ENCODE results near the gene GYG2. TPM values are rescaled to one million over a fixed set of nuclear protein-coding genes. Genes with fewer than 3 reads are reported as not detected.

GYG2 gene
- total RNA-seq, 1 donor from 2014 or later = 5.9 TPM

GRCh38 chrX:2817036-2817435, 11.7 kb upstream of the GYG2 start:
- no peak for DNase-seq

DNA sequence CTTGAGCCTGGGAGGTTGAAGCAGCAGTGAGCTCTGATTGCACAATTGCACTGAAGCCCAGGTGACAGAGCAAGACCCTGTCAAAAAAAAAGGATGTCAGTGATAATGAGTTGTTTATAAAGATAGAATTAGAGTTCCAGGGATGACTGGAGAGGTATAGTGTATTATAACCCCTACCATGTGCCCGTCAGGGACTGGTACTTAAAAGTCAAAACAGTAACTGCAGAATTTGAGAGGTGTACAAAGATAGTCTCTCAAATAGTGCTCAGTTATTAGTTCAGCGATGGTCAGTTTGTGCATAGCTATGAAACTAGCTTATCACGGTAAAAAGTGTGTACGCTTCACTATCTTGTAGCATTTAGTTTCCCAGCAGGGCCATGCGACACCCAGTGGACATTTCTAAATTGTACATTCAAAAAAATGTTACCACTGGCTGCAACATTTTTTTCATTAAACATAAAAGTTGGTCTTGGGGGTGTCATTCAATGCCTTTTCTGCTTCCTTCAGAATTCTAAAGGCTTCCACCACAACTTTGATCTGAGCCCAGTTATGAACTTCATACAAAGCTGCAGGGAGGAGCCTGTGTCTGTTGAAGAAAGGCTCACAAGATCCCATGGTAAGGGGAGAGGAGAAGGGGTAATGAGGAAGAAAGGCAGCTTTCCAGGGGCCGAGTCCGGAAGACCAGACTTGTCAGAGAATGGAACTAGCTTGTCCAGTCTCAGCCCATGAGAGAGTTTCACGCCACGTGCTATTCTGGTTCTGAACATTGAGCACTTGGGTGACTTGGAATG, 9.2 kb upstream of the GYG2 start:
- no peak for DNase-seq

- no peak for DNase-seq
Measured at GRCh38 chrX:2820136-2820771, 8.5 kb upstream of the GYG2 start.

DNA sequence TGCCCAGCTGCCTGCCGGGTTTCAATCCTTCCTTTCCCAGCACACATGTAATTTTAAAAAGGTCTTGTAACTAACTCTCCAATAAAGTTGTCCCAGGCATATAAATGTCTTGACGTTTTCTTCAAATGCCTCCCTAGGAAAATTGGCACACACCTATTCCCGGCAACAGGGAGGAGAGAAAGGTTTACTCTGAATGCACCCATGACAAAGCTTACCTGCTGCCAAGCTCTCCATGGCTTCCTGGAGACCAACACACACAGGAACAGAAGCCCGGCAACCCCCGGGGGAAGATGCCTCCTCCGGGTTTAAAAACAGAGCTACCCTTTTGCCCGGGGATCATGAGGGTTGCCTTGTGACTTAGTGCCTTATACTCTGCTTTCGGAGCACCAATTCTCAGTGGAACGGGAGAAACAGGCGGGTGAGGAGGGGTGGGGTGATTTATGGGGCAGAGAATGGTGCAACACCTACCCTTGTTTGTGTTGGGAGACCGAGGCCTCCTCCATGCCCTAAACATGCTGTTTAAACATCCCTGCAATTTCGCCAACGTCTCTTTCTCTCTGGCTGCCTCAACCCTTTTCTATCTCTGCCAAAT, 4.8 kb upstream of the GYG2 start:
- DNase-seq = no peak

DNA sequence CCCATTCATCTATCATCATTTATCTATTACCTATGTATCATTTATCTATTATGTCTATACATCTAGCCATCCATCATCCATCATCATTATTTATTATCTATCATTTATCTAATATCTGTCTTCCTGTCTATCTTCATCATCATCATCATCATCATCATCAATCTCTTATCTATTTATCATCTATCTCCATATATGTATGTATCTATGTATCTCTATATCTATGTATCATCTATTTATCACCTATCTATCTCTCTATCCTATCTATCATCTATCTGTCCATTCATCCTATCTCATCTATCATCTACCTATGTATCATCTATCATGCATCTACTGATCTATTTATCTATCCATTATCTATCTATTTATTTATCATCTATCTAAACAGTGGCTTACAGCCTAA, 3.8 kb upstream of the GYG2 start:
- no peak for DNase-seq

- no peak for DNase-seq
Measured at GRCh38 chrX:2828959-2829411, 255 bp downstream of the GYG2 start.

DNA sequence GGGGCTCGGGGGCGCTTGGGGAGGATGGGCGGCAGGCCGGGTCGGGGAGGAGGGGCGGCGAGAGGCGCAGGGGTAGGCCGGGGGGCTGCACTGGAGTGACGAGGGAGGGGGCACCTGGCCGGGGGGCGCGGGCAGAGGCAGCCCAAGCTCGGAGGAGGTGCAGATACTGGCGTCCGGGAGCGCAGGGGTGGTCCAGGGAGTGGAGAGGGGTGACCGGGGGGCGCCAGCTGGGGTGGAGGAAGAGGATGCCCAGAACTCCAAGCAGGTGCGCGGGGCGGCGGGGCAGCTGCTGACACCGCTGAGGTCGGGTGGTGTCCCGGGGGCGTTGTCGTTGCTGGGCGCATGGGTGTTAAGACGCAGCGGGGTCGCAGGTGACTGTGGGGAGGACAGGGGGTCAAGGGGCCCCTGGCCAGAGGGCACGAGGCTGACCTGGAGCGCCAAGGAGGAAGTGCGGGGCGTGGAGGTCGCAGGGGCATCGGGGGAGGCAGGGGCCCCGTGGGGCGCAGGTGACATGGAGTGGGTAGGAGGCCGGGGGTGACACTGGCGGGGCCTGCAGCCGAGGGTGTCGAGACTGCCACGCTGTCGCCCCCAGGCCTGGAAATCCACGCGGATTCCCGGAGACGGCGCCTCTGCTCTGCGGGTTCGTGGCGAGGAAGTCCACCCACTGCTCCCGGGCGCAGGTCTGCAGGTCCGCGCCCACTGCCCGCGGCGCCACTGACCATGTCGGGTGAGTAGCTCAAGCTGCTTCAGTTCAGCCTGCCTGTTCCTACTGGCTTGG, 928 bp downstream of the GYG2 start:
- no peak for DNase-seq

DNA sequence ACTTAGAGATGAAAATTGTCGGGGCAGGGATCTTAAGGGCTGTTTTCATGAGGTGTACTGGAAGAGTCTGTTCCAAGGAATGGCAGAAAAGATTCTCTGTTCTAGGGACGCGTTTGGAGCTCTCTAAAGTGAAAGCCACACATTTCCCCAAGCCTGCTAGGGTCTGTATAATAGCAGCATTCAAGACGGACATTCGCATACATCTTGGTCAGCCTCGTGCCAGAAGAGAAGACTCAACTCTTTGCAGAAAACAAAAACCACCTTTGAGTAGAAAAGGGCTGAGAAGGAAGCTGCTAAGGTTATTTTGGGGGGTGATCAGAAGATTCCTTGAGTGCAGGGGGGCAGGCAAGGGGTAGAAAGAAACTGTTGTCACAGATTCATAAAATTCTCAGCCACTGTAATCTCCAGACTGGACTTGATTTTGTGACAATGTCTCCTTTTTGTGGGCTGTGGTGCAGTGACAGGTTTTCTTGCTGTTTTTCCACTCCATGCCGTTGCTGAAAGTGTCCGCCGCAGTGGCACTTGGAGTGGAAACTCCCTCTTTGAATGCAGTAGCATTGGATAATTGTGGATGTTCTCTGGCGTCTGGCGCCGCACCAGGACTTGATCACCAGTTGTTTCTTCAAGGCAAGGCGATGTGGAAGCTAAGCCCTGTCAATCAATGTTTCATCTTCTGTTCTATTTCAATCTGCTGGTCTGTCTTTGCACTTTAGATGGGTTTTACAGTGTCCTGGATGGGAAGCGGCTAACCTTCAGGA, 2.9 kb downstream of the GYG2 start:
- DNase-seq = no peak

DNA sequence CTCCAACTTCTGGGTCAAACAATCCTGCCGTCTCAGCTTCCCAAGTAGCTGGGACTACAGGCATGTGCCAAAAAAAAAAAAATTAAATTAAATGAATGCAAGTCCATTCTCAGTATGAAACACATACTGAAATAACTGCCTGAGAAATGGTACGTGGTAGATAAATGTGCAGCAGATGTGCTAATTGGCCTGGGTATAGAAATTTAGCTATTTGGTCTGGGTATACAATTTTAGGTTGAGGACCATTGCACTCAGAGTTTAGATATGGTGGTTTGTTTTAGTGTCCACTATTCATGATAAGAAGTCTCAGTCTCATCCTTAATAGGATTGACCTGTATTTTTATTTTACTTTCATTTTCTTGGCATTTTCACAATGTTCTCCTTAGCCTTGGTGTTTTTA, 9.2 kb downstream of the GYG2 start:
- no peak for DNase-seq

DNA sequence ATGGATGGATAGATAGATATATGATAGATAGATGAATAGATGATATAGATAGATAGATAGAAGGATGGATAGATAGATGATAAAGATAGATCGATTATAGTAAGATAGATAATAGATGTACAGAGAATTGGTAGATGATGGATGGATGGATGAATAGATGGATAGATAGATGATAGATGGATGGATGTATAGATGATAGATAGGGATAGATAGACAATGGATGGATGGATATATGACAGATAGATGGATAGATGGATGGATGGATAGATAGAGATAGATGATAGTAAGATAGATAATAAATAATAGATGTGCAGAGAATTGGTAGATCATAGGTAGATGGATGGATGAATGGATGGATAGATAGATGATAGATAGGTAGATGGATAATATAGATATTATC, 12.2 kb downstream of the GYG2 start:
- no peak for DNase-seq

DNA sequence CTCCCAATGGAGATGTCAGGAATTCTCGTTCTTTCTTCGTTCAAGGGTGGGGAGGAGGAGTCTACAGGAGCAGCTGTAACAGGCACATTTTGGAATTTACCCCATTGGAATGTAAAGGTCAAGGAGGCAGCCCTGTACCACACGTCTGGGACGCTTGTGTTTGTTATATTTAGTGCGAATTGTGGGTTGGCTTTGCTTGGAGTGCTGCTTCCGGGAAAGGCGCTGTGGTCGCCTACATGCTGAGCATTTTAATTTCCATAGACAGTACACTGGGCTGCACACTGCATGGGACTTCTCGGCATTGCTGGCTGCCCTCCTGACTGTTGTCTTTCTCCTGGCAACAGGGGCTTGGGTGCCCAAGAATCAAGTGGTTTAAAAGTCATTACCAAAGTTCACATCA, 12.8 kb downstream of the GYG2 start:
- DNase-seq = no peak

GRCh38 chrX:2846992-2847391, 18.3 kb downstream of the GYG2 start:
- no peak for DNase-seq

DNA sequence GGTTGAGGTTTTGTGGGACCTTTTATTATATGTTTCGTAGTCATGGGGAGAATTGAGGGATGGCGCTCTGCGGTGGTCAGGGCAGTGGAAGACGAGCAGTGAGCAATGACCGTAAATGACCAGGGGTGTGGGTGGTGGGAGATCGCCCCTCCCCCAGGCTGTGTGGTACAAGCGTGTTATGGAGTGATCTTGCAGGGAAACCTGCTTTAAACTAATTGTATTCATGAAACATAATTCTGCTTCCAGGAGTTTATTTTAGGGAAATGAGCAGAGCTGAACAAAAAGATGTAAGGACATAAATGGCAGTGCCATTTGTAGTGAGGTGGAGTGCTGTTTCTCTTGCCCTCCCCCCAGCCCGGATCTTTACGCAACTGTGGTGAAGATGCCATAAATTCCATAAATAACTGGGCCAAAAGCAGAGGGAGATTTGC, 20.2 kb downstream of the GYG2 start:
- no peak for DNase-seq

- DNase-seq = no peak
Measured at GRCh38 chrX:2854918-2855317, 26.2 kb downstream of the GYG2 start.

DNA sequence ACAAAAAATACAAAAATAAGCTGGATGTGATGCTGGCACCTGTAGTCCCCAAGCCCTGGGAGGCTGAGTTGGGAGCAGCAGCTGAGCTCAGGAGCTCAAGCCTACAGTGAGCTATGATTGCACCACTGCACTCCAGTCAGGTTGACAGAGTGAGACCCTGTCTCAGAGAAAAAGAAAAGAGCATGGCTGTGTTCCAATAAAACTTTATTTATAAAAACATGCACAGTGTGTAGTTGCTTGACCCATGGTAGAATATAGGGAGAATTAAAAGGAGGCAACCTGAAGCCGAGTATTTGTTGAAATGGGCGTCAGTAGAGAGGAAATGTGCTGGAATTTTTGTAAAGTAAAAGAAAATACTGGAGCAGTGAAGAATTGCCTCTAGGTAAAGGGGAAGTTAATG, 27.0 kb downstream of the GYG2 start:
- DNase-seq = no peak

DNA sequence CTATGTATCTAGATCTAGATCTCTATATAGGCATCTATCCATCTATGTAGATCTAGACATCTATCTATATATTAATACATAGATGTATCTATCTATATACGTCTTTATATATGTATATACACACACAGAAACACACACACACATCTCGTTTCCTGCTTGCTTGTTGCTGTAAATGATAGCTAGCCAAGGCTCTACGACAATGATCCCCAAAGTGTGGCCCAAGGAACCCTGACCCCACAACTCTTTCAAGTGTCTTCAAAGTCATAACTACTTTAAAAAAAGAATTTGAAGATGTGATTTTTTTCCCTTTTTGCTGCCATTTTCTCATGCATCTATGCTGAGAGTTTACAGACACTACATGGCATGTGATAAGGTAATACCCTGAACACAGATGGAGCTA, 28.8 kb downstream of the GYG2 start:
- no peak for DNase-seq

- DNase-seq = no peak
Measured at GRCh38 chrX:2859197-2859797, 30.6 kb downstream of the GYG2 start.

GRCh38 chrX:2862404-2862803, 33.7 kb downstream of the GYG2 start:
- DNase-seq = no peak

GRCh38 chrX:2863646-2864045, 34.9 kb downstream of the GYG2 start:
- no peak for DNase-seq

GRCh38 chrX:2867206-2867605, 38.5 kb downstream of the GYG2 start:
- DNase-seq = no peak

DNA sequence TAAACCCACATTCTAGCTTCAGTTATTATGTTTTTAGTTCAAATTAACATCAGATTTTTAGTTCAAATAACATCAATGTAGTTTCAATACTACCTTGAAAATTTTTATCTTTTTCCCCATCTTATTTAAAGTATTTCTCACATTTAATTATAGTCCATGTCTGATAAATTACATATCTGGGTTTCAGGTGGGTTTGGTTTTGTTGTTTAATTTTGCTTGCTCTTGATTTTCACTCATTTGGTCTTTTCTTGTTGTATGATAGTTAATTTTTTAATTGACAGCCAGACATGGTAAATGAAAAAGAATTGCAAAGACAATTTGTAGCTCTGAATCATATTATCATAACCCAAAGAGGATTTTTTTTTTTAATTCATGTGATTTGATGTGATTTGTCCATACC, 41.9 kb downstream of the GYG2 start:
- DNase-seq = no peak

- no peak for DNase-seq
Measured at GRCh38 chrX:2871831-2872230, 43.1 kb downstream of the GYG2 start.

All from occipital lobe (tissue), 2 donors.